Limb (tissue), 2 donors: ENCODE data around the gene SLC35F1.
"Not testable (repeated sequence)": the region's sequence is repeated elsewhere in the genome, so short reads cannot be mapped to it uniquely, and the experiment has no call there.

Source experiments
- DNase-seq, 2 donors: peaks; one replicate each; pipeline ENCODE4 v3.0.0-alpha.2; 2016; ENCODE audit errors: extremely low spot score in 2 of 2

Gene SLC35F1

DNA sequence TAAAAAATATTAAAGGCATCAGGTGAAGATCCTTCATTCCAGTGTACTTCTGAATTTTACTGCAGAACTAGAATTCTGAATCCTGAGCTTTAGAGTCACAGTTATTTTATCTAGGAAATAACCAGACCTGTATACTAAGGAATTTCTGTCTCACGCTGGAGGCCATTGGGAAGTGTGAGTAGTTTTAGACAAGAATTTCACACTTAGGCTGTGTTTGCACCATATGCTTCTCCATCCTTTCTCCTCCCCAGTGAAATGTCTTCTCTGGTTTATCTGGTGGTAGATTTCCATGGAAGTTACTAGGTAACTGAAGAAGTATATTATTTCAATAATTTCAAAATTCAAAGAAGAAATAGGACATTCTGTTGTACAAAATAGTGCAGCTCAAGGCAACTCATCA, 83.1 kb downstream of the SLC35F1 start:
- no peak for DNase-seq

DNA sequence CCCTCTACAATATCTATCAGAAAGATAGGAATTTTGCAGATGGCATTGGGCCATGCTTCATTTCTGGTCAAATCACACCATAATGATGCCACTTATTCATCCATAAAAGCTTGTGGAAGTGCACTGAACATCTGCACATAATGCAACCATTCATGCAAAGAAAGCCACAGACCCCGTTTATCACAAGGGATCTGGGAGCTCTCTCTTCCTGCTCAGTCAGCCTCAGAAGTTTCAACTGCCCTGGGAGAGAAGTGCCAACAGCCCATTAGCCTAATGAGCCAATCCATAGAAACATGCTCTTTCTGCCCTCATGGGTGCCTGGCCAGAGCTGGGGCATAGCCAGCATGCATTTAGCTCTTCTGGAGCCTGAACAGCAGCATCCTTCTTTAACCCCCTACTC, 85.8 kb downstream of the SLC35F1 start:
- peak in 1 of 2 donors; percentile 37 for DNase-seq

GRCh38 chr6:118012944-118013343, 105.9 kb downstream of the SLC35F1 start:
- DNase-seq, result no peak

GRCh38 chr6:118016532-118016931, 109.5 kb downstream of the SLC35F1 start:
- no peak for DNase-seq

DNA sequence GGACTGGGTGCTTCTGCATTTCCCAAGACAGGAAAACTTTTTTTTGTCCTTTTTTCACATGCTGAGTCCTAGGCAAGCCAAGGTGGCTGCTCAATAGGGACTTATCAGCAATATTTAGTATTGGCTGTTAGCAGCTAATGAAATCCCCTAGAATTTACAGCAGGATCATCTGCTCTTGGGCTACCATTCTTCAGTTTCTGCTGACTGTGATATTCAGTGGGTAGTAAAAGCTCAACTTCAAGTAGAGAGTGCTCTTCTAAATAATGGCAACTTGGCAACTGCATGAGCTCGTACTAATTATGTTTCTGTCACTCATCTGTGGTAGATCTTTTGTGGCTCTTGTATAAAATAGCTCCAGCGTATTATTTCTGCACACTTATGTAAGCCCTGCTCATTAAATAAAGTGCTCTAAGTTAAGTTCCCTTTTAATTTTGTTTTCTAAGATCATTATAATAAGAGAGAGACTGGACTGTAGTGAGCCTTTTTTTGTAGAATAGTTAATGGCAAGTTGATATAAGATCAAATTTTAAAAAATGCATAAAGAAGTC, 110.3 kb downstream of the SLC35F1 start:
- no peak for DNase-seq

- DNase-seq, result no peak
Observed at GRCh38 chr6:118023771-118024170, 116.7 kb downstream of the SLC35F1 start.

DNA sequence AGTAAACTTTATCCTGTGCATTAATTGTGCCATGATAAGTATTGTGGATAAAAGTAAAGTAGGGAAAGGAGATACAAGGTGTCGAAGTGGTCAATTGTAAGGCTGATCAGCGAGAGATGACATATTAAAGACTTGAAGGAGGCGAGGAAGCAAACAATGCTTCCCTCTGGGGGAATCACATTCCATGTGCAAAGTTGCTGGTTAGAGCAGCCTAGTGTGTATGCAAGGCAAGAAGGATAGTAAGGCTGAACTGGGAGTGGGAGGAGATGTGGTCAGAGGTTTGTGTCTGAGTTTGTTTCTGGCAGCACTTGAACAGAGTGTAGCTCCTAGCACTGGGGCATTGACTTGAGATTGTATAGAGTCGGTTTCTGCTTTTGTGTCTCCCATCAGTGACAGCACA, 122.9 kb downstream of the SLC35F1 start:
- DNase-seq, result no peak

GRCh38 chr6:118037479-118037878, 130.4 kb downstream of the SLC35F1 start:
- DNase-seq, result not testable (repeated sequence)

DNA sequence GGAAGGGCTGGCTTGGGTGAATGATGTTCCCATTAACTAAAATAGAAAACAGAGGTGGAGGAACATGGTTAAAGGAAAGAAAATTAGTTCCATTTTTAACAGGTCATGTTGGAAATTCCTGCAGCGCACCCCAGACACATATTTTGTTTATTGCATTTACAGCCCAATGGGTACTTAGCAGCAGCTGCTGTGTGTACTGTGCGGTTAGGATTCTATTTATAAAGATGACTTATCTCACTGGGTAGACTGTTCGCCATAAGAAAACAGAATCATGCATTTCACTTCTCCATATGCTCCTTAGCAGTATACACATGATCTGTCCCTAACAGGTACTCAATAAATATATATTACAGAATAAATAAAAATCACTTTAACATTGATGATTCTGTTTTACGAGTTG, 135.8 kb downstream of the SLC35F1 start:
- peak in 1 of 2 donors; percentile 6 for DNase-seq

- no peak for DNase-seq
Observed at GRCh38 chr6:118044275-118044674, 137.2 kb downstream of the SLC35F1 start.

- no peak for DNase-seq
Observed at GRCh38 chr6:118054082-118054481, 147.0 kb downstream of the SLC35F1 start.

GRCh38 chr6:118061666-118062065, 154.6 kb downstream of the SLC35F1 start:
- DNase-seq, result no peak

GRCh38 chr6:118080547-118080946, 173.5 kb downstream of the SLC35F1 start:
- DNase-seq, result no peak

- no peak for DNase-seq
Observed at GRCh38 chr6:118083711-118084110, 176.6 kb downstream of the SLC35F1 start.

GRCh38 chr6:118085665-118086064, 178.6 kb downstream of the SLC35F1 start:
- no peak for DNase-seq

- no peak for DNase-seq
Observed at GRCh38 chr6:118086159-118086558, 179.1 kb downstream of the SLC35F1 start.

GRCh38 chr6:118092086-118092485, 185.0 kb downstream of the SLC35F1 start:
- no peak for DNase-seq

DNA sequence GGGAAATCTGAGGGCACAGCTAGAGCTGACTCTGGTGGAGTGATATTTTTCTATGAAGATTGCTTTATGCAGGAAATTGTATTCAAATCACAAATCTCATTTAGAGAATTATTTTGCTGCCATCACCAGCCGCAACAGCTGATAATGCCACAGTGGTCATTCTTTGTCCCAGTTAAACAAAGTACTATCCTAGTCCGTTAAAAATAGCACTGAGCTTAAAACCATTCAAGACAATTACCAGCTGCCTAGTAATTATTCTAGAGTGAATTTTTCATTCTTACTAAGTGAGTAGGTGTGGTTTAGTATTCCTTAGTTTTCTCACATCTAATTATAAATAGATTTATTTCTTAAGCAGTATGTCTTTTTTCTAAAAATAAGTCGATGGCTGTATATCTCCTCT, 190.5 kb downstream of the SLC35F1 start:
- no peak for DNase-seq

- no peak for DNase-seq
Observed at GRCh38 chr6:118100717-118101116, 193.7 kb downstream of the SLC35F1 start.

GRCh38 chr6:118101220-118101619, 194.2 kb downstream of the SLC35F1 start:
- no peak for DNase-seq

DNA sequence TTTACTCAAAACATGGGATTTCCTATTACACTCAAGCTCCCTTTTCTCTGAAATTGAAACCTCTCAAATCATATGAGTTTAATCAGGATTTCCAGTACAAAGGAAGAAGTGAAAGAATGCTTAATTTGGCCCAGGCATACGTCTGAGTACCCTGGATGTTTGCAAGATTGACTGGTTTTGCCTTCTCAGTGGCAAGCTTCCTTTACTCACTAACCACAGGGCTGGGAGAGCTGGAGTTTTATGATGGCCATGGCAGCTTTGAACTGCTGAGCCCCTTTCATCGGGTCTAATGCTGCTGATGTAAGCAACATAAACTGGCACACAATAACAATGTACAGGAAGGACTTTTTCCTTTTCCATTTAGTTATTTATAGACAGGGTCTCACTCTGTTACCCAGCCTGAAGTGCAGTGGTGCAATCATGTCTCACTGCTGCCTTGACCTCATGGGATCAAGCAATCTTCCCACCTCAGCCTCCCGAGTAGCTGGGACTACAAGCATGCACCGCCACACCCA, 194.8 kb downstream of the SLC35F1 start:
- DNase-seq, result no peak

- DNase-seq, result no peak
Observed at GRCh38 chr6:118102401-118102800, 195.3 kb downstream of the SLC35F1 start.

DNA sequence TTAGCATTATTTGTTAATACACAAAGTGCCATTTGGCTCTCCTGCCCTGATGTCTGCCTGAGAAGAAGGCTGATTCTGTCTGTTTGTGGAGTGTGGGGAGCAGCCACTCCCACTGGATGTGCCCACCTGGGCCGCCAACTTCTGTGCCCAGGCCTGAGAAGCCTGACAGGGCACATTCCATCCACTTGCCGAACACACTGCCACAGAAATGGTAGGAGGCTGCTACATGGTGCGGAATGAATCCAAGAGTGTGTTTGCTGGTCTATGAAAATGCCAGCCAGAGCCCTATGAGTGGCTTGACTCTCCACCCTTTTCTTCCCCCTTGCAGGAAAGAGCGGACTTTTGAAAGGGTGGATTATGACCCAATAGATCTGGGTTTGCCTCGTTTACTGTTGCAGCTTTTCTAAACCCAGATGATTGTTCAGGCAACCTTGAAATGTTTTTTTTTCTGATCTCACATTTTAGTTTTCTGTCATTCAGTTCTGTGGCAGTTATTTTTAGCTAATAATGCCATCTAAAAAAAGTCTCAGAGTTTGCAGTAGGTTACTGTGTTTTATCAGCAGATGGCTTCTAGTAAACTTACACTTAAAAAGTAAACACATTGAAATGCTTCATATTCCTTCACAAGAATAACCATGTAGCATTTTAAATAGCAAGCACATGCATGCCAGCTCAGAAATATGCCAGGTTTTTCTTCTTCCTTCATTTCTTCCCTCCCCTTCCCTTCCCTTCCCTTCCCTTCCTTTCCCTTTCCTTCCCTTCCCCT, 196.5 kb downstream of the SLC35F1 start:
- no peak for DNase-seq
